ENCODE data around the gene SEC61A1.

Gene SEC61A1

GRCh38 chr3:128075522-128076482 lies 23.6 kb downstream of the SEC61A1 start:
- Histone ChIP-seq H3K27ac (peak overlapping the region in 15 of 21 experiments; percentile 6 to 81 (median 44)), H3K4me3 (peak overlapping the region; percentile 22 to 48 (median 45))

DNA sequence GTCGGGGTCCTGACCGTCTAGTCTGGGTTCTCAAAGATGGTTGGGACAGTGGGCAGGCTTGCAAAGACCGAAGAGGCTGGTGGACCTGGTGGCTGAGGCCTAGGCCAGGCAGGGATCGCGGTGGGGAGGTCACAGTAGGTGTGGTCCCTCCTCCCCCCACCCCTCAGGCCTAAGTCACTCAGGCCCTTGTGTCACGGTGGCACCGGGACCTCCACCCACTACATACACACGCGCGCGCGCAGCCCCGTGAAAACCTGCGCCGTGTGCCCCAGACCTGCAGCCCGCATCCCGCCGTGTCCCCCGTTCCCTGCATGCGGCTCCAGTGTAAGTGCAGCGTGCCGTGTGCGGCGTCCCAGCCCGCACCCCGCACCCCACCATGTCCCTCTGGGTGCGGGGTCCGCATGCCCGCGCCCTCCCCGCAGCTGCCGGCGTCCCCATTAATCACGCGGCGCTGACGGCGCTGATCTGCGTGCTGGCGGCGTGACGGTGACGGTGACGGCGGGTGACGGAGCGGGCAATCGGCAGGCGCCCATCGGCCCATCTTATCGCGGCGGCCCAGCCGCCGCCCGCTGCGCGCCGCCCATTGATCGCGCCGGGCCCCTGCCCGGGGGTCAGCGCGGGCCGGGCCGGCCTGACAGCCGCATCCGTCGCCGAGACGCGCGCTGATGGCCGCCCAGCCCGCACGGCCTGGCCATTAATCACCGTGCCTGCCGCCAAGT lies 24.4 kb downstream of the SEC61A1 start:
- peak overlapping the region; percentile 22 to 48 (median 45) for H3K4me3 ChIP-seq
- H3K27ac ChIP-seq: peak overlapping the region in 13 of 21 experiments; percentile 6 to 81 (median 55)

GRCh38 chr3:128077202-128077624 lies 25.0 kb downstream of the SEC61A1 start:
- Histone ChIP-seq H3K27ac (peak overlapping the region in 12 of 21 experiments; percentile 5 to 69 (median 48)), H3K4me3 (peak overlapping the region; percentile 22 to 48 (median 45))

DNA sequence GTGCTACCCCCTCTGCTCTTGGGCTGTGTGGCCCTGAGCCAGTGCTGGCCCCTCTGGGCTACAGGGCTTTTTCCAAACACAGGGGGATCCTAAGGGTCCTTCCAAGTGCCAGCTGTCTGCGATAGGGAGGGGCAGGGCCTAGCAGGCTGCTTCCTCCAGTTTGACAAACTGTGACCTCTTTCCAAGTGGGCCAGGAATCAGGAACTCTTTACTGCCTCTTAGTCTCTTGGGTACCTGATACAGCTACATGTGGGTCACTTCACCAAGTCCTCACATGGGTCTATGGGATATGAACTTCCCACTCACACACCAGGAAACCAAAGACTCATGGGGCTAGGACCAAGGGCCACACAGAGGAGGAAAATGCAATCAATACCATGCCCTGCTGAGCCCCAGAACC lies 25.4 kb downstream of the SEC61A1 start:
- H3K27ac ChIP-seq: peak overlapping the region in 9 of 21 experiments; percentile 5 to 69 (median 55)
- peak overlapping the region in 1 of 7 experiments; percentile 47 for H3K4me3 ChIP-seq

- Histone ChIP-seq H3K4me3 (no peak overlapping the region), H3K27ac (peak overlapping the region in 2 of 21 experiments; percentile 24 to 58)
Observed at GRCh38 chr3:128078322-128078721, 26.1 kb downstream of the SEC61A1 start.

DNA sequence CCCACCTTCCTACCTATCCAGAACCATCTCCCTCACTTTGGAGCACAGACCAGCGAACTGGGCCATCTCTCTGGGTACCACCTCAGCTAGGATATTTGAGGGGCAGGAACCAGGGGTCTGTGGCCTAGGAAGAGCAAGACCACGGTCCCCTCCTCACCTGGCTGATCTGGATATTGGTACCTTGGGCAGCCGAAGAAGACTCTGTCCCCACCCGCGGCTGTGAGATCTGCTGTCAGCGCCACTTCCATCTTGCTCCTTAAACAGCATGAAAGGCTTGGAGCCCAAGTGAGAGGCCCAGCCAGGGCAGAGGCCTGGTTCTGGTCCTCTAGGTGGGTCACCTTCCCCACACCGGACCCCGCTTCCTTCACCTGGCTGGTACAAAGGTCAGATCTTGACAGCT lies 26.6 kb downstream of the SEC61A1 start:
- H3K4me3 ChIP-seq: no peak overlapping the region
- no peak overlapping the region for H3K27ac ChIP-seq

GRCh38 chr3:128079823-128080222 lies 27.6 kb downstream of the SEC61A1 start:
- peak overlapping the region in 1 of 21 experiments; percentile 29 for H3K27ac ChIP-seq

DNA sequence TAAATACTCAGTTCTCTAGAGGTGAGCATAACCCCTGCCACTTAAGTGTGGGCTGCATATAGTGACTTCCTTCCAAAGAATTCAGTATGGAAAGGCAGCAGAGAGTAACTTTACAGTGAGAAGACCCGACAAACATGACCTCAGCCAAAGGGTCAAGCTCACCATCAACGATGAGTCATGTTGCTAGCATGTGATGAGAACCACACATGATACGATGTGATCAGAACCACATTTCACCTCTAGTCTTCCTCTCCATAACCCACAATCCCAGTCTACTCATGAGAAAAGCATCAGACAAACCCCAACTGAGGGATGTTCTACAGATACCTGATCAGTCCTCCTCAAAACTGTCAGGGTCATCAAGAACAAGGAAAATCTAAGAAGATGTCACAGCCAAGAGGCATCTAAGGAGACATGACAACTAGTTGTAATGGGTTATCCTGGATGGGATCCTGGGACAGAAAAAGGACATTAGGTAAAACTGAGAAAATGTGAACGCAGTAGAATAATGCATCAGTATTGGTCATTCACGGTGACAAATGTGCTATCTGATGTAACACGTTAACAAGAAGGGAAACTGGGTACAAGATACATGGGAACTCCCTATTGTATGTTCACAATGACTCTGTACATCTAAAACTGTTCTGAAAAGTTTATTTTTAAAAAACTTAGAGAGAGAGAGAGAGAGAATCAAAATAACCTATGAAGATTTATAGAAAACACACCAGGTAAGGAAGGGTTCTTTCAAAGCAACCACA lies 28.3 kb downstream of the SEC61A1 start:
- H3K27ac ChIP-seq: peak overlapping the region in 1 of 21 experiments; percentile 15
- no peak overlapping the region for H3K4me3 ChIP-seq

More at GRCh38 chr3:128079823-128080222, 27.6 kb downstream of the SEC61A1 start:
- no peak overlapping the region for H3K4me3 ChIP-seq

DNA sequence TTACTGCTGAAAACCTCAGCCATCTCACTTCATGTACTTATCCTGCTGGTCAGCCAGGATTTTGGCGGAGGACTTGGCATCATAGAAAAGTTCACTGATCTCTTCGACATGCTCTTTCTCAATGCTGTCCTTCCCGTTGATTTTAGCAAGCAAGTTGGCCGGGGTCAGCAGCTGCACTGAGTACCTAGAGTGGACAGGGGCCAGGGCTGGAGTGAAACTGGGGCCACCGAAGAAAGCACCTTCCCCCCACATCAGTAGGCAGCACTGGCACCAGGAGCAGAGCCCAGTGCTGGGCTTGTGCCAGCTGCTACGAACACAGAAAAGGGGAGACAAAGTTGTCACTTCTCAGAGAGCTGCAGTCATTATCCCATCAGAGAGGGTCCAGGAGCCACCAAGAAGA lies 29.0 kb downstream of the SEC61A1 start:
- Histone ChIP-seq H3K4me3 (no peak overlapping the region), H3K27ac (peak overlapping the region in 1 of 21 experiments; percentile 15)

GRCh38 chr3:128081846-128082245 lies 29.6 kb downstream of the SEC61A1 start:
- no peak overlapping the region for H3K4me3 ChIP-seq
- no peak overlapping the region for H3K27ac ChIP-seq

DNA sequence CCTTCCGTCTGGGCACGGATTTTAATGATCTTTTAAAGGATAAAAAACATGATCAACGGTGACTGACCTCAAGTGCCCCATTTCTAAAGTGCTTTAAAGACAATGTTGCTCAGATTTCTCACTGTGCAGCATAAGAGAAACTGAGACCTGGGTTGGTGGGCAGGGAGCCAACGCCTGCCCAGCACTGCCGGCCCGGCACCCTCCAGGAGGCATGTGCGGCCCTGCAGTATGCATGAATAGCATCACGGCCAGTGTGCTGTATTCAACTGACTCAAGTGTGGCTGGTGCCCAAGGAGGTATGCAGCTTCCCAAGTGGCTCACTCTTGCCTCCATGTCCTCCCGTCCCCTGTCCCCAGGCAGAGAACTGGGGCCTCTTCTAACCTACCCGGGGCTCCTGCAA lies 30.3 kb downstream of the SEC61A1 start:
- H3K27ac ChIP-seq: no peak overlapping the region

DNA sequence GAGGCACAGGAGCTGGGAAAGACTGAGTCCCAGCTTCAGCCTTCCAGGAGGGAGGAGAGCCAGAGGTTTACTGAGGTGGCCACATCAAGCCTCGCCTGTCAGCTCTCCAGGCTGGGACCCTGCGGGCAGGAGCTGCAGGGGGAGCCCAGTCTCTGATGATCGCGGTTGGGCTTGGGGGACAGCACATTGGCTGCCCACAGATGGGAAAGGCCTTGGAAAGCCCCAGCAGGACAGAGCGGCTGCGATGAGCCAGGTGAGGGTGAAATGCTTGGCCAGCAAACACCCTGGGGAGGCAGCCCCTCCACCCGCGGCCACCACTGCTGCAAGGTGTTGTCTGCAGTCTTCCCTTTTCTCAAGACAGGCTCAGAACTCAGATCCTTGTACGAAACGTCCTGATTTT lies 31.2 kb downstream of the SEC61A1 start:
- Histone ChIP-seq H3K27ac (no peak overlapping the region), H3K4me3 (no peak overlapping the region)

More for the DNA sequence above, 30.3 kb downstream of the SEC61A1 start:
- no peak overlapping the region for H3K4me3 ChIP-seq

- no peak overlapping the region for H3K27ac ChIP-seq
- no peak overlapping the region for H3K4me3 ChIP-seq
Observed at GRCh38 chr3:128083980-128084674, 31.9 kb downstream of the SEC61A1 start.

GRCh38 chr3:128084675-128085021 lies 32.4 kb downstream of the SEC61A1 start:
- no peak overlapping the region for H3K27ac ChIP-seq
- H3K4me3 ChIP-seq: no peak overlapping the region

- H3K27ac ChIP-seq: no peak overlapping the region
- H3K4me3 ChIP-seq: no peak overlapping the region
Observed at GRCh38 chr3:128089135-128089534, 36.9 kb downstream of the SEC61A1 start.

- no peak overlapping the region for H3K27ac ChIP-seq
- H3K4me3 ChIP-seq: no peak overlapping the region
Observed at GRCh38 chr3:128091586-128091985, 39.3 kb downstream of the SEC61A1 start.

- H3K27ac ChIP-seq: no peak overlapping the region
Observed at GRCh38 chr3:128094295-128095151, 42.3 kb downstream of the SEC61A1 start.

DNA sequence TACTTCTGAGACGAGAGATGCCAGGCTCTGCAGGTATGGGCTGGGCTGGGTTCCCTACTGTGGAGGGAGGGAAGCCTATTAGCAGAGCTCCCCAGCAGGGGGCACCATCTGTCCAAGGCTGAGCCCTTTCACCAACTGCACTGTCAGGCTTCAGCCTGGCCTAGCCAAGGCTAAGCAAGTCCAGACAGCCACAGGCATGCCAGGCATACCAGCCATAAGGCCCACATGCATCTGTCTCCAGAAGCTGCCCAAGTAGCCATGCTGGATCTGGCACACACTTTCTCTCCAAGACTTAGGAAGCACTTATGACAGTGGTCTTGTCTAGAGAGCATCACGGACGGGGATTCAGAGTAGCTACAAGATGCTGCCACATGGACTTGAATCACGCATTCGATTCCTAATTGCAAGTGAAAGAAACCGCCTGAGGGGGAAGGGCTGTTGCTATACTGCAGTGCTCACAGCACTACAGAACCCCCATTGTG lies 43.0 kb downstream of the SEC61A1 start:
- H3K4me3 ChIP-seq: no peak overlapping the region
- H3K27ac ChIP-seq: peak overlapping the region in 1 of 21 experiments; percentile 8

More at GRCh38 chr3:128094295-128095151, 42.3 kb downstream of the SEC61A1 start:
- H3K4me3 ChIP-seq: no peak overlapping the region
